Type B pancreatic cell (in vitro differentiated cells): Measurements from ENCODE around the gene ZNF133. TPM values are rescaled to one million over a fixed set of nuclear protein-coding genes. Genes with fewer than 3 reads are reported as not detected.
A peak's percentile ranks its signal among the peaks of the same experiment; 100 is the strongest.

Experiments used
- DNase-seq: peaks from one replicate; pipeline ENCODE4 v3.0.0; 2021; ENCODE audit warnings: mixed read lengths; ENCODE audit not compliant: unreplicated experiment; ENCODE audit errors: extremely low spot score
- H3K27ac Mint-ChIP-seq: 2 replicates; pipeline ENCODE4 v1.8.0; 2021; ENCODE audit warnings: mild to moderate bottlenecking, mixed read lengths
- H3K27me3 Mint-ChIP-seq: 2 replicates; pipeline ENCODE4 v1.8.0; 2021; ENCODE audit warnings: mixed read lengths
- H3K36me3 Mint-ChIP-seq: 2 replicates; pipeline ENCODE4 v1.8.0; 2021; ENCODE audit warnings: mixed read lengths
- H3K4me1 Mint-ChIP-seq: one replicate; pipeline ENCODE4 v1.8.0; 2021; ENCODE audit warnings: mixed read lengths; ENCODE audit not compliant: unreplicated experiment
- H3K4me3 Mint-ChIP-seq: 2 replicates; pipeline ENCODE4 v1.8.0; 2021; ENCODE audit warnings: mild to moderate bottlenecking, mixed read lengths
- H3K9me3 Mint-ChIP-seq: 2 replicates; pipeline ENCODE4 v1.8.0; 2021; ENCODE audit warnings: mixed read lengths
- total RNA-seq: library from RNA; stranded (reverse); gene quantifications from 2 replicates; pipeline ENCODE4 v1.2.1, GENCODE V29; 2021; ENCODE audit warnings: low replicate concordance
- TF ChIP-seq, protein P1 (sequence below): fragments of 200-600 bp; sonication (generic); conservative IDR thresholded peaks from 2 replicates; pipeline ENCODE4 v1.5.0; 2021; ENCODE audit warnings: antibody characterized with exemption, mild to moderate bottlenecking

Gene ZNF133
- total RNA-seq, 1 donor from 2014 or later, result 19.8 TPM

DNA sequence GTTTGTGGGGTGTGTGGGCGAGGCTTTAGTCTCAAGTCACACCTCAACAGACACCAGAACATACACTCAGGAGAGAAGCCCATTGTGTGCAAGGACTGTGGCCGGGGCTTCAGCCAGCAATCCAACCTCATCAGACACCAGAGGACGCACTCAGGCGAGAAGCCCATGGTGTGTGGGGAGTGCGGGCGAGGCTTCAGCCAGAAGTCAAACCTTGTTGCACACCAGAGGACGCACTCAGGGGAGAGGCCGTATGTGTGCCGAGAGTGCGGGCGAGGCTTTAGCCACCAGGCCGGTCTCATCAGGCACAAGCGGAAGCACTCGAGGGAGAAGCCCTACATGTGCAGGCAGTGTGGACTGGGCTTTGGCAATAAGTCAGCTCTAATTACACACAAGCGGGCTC, 27.8 kb downstream of the ZNF133 start:
- Mint-ChIP-seq H3K9me3 (peaks cover 5% of the 10 kb centered on the region), H3K4me3 (no peak overlapping the region), H3K27ac (no peak overlapping the region), H3K36me3 (peaks cover 47% of the 10 kb centered on the region), H3K27me3 (no peaks in the 10 kb centered on the region), H3K4me1 (peaks cover 4% of the 10 kb centered on the region)
- TF ChIP-seq, protein P1, sequence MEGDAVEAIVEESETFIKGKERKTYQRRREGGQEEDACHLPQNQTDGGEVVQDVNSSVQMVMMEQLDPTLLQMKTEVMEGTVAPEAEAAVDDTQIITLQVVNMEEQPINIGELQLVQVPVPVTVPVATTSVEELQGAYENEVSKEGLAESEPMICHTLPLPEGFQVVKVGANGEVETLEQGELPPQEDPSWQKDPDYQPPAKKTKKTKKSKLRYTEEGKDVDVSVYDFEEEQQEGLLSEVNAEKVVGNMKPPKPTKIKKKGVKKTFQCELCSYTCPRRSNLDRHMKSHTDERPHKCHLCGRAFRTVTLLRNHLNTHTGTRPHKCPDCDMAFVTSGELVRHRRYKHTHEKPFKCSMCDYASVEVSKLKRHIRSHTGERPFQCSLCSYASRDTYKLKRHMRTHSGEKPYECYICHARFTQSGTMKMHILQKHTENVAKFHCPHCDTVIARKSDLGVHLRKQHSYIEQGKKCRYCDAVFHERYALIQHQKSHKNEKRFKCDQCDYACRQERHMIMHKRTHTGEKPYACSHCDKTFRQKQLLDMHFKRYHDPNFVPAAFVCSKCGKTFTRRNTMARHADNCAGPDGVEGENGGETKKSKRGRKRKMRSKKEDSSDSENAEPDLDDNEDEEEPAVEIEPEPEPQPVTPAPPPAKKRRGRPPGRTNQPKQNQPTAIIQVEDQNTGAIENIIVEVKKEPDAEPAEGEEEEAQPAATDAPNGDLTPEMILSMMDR, result no peak
- no peak for DNase-seq

DNA sequence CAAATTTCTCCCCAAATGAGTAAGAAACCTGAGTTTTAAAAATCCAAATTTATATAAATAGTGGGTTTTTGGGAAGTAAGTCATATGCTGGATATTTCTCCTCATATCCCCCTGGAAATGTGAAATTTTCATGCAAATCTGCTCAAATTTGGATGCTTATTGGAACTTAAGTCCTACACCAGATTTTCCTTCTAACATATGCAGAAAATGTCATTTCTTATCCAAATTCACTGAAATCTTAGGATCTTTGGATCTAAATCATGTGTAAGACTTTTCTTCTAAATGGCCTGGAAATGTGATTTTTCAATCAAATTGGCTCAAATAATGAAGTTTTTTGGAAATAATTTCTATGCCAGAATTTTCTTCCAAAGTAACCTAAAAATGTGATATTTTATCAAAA, 33.0 kb downstream of the ZNF133 start:
- no peak overlapping the region for H3K27ac Mint-ChIP-seq
- TF ChIP-seq, protein P1, result no peak
- no peaks in the 10 kb centered on the region for H3K27me3 Mint-ChIP-seq
- DNase-seq, result no peak
- H3K4me3 Mint-ChIP-seq, result no peak overlapping the region
- H3K36me3 Mint-ChIP-seq, result peaks cover 23% of the 10 kb centered on the region
- no peaks in the 10 kb centered on the region for H3K9me3 Mint-ChIP-seq
- peaks cover 13% of the 10 kb centered on the region for H3K4me1 Mint-ChIP-seq

DNA sequence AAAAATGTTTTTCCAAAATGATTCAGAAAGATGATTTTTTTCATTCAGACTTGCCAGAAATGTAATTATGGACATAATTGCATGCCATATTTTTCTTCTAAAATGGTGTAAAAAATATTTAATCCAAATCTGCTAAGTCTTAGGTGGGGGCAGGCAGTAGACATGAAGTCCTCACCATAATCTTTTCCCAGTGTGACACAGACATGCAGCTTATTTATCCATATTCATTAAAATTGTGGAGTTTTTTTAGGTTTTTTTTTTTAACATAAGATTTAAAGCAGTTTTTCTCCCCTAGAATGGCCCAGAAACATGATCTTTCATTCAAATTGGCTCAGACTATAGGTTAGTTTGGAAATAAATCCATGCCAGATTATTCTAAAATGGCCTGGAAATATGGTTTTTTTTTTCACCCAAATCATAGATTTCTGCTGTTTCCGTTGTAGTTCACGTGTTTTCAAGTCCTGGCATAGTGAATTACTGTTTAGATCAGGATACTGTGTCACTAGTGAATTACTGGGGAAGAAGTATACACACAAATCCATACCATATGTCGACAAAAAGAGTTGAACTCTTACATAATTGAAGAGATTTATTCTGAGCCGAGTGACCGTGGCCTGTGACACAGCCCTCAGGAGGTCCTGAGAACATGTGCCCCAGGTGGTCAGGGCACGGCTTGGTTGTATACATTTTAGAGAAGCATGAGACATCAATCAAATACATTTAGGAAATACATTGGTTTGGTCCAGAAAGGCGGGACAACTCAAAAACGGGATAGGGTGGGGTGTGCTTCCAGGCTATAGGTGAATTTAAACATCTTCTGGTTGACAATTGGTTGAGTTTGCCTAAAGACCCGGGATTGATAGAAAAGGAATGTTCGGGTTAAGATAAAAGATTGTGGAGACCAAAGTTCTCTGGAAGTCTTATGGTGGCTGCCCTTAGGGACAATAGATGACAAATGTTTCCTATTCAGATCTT, 33.9 kb downstream of the ZNF133 start:
- no peaks in the 10 kb centered on the region for H3K9me3 Mint-ChIP-seq
- DNase-seq, result no peak
- H3K27me3 Mint-ChIP-seq, result no peaks in the 10 kb centered on the region
- peak overlapping the region; percentile 26 for H3K4me3 Mint-ChIP-seq
- no peak overlapping the region for H3K27ac Mint-ChIP-seq
- peaks cover 20% of the 10 kb centered on the region for H3K36me3 Mint-ChIP-seq
- TF ChIP-seq, protein P1, result no peak
- peaks cover 13% of the 10 kb centered on the region for H3K4me1 Mint-ChIP-seq

DNA sequence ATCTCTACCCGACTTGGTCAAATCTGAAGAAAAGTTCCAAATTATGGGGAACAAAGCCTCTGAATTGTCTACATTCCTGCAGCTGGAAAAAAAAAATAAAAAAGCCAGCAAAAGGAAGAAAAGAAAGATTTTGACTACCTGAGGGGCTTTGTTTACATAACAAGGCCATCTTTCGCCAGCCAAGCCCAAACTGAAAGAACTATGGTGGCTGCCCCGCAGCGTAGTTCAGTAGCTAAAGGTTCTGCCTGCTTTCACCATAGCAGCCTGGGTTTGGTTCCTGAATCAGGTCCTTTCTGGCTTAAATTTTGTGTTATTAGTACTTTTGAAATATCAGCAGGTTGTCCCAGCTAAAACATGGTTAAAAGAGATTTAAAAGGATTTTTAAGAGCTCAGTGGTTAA, 35.4 kb downstream of the ZNF133 start:
- TF ChIP-seq, protein P1, result no peak
- H3K27ac Mint-ChIP-seq, result no peak overlapping the region
- no peak overlapping the region for H3K4me3 Mint-ChIP-seq
- DNase-seq, result no peak
- peaks cover 13% of the 10 kb centered on the region for H3K4me1 Mint-ChIP-seq
- no peaks in the 10 kb centered on the region for H3K27me3 Mint-ChIP-seq
- H3K36me3 Mint-ChIP-seq, result peaks cover 9% of the 10 kb centered on the region
- H3K9me3 Mint-ChIP-seq, result no peaks in the 10 kb centered on the region

DNA sequence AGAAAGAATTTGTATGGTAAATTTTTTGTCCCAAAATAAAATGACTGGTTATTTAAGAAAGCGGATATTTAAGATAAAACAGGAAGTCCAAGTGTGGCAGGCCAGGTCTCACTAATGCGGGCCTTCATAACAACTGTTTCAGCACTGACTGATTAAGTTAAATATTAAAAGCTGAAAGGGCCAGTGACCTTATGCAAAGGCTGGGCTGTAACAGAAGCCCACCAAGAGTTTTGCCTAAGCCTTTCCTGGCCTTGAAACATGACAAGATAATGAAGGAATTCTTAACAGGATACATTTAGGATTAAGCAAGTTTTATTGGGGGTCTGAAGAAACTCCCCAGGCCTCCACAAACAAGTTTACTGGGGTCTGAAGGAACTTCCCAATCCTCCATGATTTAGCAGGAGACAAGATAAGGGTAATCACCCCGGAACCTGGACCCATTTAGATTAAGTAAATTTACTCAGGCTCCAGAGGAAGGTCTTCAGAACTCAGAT, 36.3 kb downstream of the ZNF133 start:
- no peak overlapping the region for H3K27ac Mint-ChIP-seq

More for the DNA sequence above, 36.3 kb downstream of the ZNF133 start:
- DNase-seq, result no peak
- TF ChIP-seq, protein P1, result no peak
- H3K27me3 Mint-ChIP-seq, result no peaks in the 10 kb centered on the region
- H3K4me1 Mint-ChIP-seq, result peaks cover 13% of the 10 kb centered on the region
- no peaks in the 10 kb centered on the region for H3K9me3 Mint-ChIP-seq
- H3K36me3 Mint-ChIP-seq, result peaks cover 5% of the 10 kb centered on the region
- H3K4me3 Mint-ChIP-seq, result no peak overlapping the region
